ENCODE results near the gene MID1IP1. TPM values are rescaled to one million over a fixed set of nuclear protein-coding genes. Genes with fewer than 3 reads are reported as not detected.

MID1IP1 gene, protein sequence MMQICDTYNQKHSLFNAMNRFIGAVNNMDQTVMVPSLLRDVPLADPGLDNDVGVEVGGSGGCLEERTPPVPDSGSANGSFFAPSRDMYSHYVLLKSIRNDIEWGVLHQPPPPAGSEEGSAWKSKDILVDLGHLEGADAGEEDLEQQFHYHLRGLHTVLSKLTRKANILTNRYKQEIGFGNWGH
- total RNA-seq: 10 to 100 TPM in 2 of 3 donors, 1 to 10 TPM in 1; 7.2 to 19.1 (median 14.4) TPM
- total RNA-seq (2013): 25.9 TPM

DNA sequence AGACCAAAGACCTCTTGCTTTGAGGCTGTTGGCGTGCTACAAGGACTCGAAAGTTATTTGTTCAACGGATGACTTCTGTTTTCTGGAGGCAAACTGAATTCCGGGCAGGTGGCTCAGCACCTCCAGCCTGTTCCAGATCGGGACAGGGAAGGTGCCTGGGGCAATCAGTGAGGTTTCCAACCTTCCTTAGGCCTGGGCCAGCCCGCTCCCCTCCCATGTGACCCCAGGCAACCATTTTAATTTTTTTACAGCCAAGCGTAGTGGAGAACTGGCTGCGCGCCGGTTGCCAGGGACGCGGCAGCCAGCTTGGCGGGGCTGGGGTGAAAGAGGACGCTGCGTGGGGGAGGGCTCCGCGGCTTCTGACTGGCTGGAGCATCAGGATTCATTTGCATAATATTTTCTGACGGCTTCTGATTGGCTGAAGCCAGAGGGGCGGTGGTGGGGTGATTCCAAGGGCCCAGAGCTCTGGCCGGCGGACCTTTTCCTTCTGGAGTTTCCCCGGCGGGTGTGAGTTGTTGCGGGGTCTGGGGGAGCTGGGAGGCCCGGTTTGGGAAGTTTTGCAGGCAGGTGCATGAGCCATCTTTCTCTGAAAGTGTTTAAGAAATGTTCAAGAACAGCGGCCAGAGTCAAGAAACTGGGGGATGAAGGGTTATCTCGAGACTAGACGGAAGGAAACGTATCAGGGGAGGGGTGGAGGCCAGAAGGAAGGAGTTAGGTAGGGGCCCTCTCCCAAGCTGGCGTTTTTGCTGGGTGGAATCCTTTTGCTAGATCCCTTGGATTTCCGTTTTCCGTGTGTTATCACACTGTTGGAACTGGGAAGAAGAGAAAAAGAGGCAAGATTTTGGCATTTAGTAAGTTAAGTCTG is at the start of gene MID1IP1:
Gene MID1IP1, plus strand, starts transcription at position 479 of the 865 bp plus-strand sequence. CDS start 3,488 bp downstream, outside the sequence.
- Mint-ChIP-seq H3K27ac (peak within 1 kb of the TSS; percentile 68 to 86), H3K36me3 (no peaks in the 10 kb centered on the region), H3K9me3 (no peaks in the 10 kb centered on the region), H3K4me1 (peaks cover 19 to 22% of the 10 kb centered on the region in 2 donors), H3K4me3 (peak within 1 kb of the TSS; percentile 92), H3K27me3 (ENCODE audit: low read depth in 2 of 2) (peaks cover 5 to 24% of the 10 kb centered on the region in 2 donors)
- TF ChIP-seq, protein P1, sequence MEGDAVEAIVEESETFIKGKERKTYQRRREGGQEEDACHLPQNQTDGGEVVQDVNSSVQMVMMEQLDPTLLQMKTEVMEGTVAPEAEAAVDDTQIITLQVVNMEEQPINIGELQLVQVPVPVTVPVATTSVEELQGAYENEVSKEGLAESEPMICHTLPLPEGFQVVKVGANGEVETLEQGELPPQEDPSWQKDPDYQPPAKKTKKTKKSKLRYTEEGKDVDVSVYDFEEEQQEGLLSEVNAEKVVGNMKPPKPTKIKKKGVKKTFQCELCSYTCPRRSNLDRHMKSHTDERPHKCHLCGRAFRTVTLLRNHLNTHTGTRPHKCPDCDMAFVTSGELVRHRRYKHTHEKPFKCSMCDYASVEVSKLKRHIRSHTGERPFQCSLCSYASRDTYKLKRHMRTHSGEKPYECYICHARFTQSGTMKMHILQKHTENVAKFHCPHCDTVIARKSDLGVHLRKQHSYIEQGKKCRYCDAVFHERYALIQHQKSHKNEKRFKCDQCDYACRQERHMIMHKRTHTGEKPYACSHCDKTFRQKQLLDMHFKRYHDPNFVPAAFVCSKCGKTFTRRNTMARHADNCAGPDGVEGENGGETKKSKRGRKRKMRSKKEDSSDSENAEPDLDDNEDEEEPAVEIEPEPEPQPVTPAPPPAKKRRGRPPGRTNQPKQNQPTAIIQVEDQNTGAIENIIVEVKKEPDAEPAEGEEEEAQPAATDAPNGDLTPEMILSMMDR (IDR thresholded peaks at IDR 0.05): no peak
- Histone ChIP-seq H3K4me3 (ENCODE audit: low read length) (peak within 1 kb of the TSS; percentile 35), H3K9me3 (ENCODE audit: control insufficient read depth, insufficient read depth, low read length) (no peaks in the 10 kb centered on the region), H3K27me3 (ENCODE audit: control insufficient read depth, insufficient read depth, low read length) (no peaks in the 10 kb centered on the region), H3K36me3 (ENCODE audit: control insufficient read depth, insufficient read depth, low read length) (no peaks in the 10 kb centered on the region), H3K4me1 (ENCODE audit: control insufficient read depth, insufficient read depth, low read length) (peaks cover 20% of the 10 kb centered on the region), H3K27ac (ENCODE audit: low read length) (peak within 1 kb of the TSS; percentile 14)
- 14% methylated on average over 27 of the region's 32 CpGs for WGBS (ENCODE audit: insufficient coverage)
- intact Hi-C loops (cut with micrococcal nuclease): no loop called here
- DNase-seq (peak; percentile 46 to 88), ATAC-seq (peak; percentile 53 to 69 (median 64))

DNA sequence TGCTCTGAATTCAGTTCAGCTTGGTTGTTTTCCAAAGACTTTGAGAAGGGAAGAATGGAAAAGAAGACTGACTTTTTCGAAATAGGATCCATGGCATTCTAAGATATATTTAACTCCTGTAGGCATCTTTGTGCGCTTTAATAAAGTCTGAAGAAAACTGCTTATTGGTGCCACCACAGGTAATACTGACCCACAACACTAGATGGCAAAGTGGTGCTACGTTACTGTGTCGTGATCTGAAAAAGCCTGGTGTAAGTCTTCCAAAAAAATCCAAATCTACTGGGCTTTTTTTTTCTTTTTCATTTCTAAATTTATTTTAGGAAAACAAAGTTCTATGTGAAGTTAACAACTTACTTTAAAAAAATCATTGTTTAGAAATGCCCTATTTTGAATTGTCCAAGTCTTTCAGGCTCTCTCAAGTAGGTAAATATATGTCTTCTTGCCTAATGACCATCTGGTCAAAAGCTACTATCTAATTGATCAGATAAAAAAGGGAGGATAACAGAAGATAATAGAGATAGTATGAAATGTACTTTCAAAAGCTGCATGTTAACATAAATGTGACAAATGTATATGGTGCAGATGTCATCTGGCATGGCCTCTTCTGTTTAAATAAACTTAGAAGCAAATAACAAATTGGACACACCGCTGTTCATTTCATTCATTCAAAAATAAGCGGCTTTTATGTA is 47.0 kb upstream of the MID1IP1 start:
- H3K36me3 Mint-ChIP-seq: no peaks in the 10 kb centered on the region
- Histone ChIP-seq H3K4me3 (ENCODE audit: low read length) (no peak overlapping the region), H3K27me3 (ENCODE audit: control insufficient read depth, insufficient read depth, low read length) (no peaks in the 10 kb centered on the region), H3K9me3 (ENCODE audit: control insufficient read depth, insufficient read depth, low read length) (no peaks in the 10 kb centered on the region), H3K27ac (ENCODE audit: low read length) (no peak overlapping the region), H3K36me3 (ENCODE audit: control insufficient read depth, insufficient read depth, low read length) (no peaks in the 10 kb centered on the region), H3K4me1 (ENCODE audit: control insufficient read depth, insufficient read depth, low read length) (no peaks in the 10 kb centered on the region)
- 74% methylated on average over 3 of the region's 6 CpGs for WGBS (ENCODE audit: insufficient coverage)
- ATAC-seq: peak in 2 of 3 donors; percentile 49 to 72
- no peaks in the 10 kb centered on the region for H3K9me3 Mint-ChIP-seq
- no peak overlapping the region for H3K4me3 Mint-ChIP-seq
- TF ChIP-seq, protein P1 (IDR thresholded peaks at IDR 0.05): peak; percentile 40
- DNase-seq: peak in 1 of 2 donors; percentile 70
- H3K27ac Mint-ChIP-seq: no peak overlapping the region
- H3K4me1 Mint-ChIP-seq: no peaks in the 10 kb centered on the region
- peaks cover 12 to 26% of the 10 kb centered on the region in 2 donors for H3K27me3 Mint-ChIP-seq (ENCODE audit: low read depth in 2 of 2)
- intact Hi-C loops (cut with micrococcal nuclease): loop anchor here (1.0 kb wide), 2 partner anchors 231 to 395 kb away; no protein-coding TSS in a partner anchor

DNA sequence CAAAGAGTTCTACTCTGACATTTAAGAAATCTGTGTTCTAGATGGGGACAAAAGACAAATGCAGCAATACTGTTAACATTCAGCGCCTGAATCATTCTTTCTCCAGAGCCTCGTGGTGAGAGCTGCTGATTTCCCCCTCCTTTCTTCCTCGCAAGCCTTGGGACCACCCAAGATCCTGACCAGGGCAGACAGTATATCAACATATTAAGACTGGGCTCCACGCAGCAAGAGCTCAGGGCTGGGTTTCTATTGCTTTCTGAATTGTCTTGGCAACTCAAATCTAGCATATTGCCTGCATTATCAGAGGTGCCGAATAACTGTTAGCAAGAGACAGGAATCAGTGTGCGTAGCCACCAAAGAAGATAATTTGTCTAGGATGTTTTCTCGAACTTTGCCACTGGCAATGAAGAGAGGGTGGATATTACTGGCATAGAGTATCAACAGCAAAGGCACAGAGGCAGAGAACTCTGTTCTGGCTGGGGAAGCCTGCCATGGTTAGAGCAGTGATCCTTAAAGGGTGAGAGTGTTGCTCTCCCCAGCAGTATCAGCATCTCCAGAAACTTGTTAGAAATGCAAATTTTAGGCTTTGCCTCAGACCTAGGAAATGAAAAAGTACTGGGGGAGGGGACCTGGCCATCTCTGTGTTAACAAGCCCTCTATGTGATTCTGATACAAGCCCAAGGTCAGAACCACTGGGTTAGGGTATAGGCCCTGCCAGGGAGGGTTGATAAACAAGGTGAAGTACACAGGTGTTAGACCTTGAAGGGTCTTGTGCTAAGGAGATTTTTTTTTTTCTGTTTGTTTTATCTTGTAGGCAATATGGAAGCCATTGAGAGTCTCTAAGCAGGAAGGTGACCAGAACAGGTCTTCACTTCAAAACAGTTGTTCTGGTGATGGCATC is 46.2 kb upstream of the MID1IP1 start:
- DNase-seq (no peak), ATAC-seq (no peak)
- Mint-ChIP-seq H3K27ac (no peak overlapping the region), H3K4me3 (no peak overlapping the region), H3K9me3 (no peaks in the 10 kb centered on the region), H3K27me3 (ENCODE audit: low read depth in 2 of 2) (peaks cover 15 to 24% of the 10 kb centered on the region in 2 donors), H3K36me3 (no peaks in the 10 kb centered on the region), H3K4me1 (no peaks in the 10 kb centered on the region)
- H3K4me3 ChIP-seq (ENCODE audit: low read length): no peak overlapping the region
- H3K4me1 ChIP-seq (ENCODE audit: control insufficient read depth, insufficient read depth, low read length): no peaks in the 10 kb centered on the region
- H3K9me3 ChIP-seq (ENCODE audit: control insufficient read depth, insufficient read depth, low read length): no peaks in the 10 kb centered on the region
- TF ChIP-seq, protein P1 (IDR thresholded peaks at IDR 0.05): no peak
- H3K27ac ChIP-seq (ENCODE audit: low read length): no peak overlapping the region
- intact Hi-C loops (cut with micrococcal nuclease): loop anchor here (1.0 kb wide), 2 partner anchors 230 to 394 kb away; no protein-coding TSS in a partner anchor
- no peaks in the 10 kb centered on the region for H3K27me3 ChIP-seq (ENCODE audit: control insufficient read depth, insufficient read depth, low read length)
- 84% methylated on average over 7 of the region's 7 CpGs for WGBS (ENCODE audit: insufficient coverage)
- H3K36me3 ChIP-seq (ENCODE audit: control insufficient read depth, insufficient read depth, low read length): no peaks in the 10 kb centered on the region
